Stimulated activated CD4-positive, alpha-beta T cell treated with anti-CD3 and anti-CD28 coated beads, Interleukin-15, amount 100 ng/mL, for 48 hours (primary cell): ENCODE data around the gene DPYSL4.
"Not testable (repeated sequence)": the region's sequence is repeated elsewhere in the genome, so short reads cannot be mapped to it uniquely, and the experiment has no call there.

ENCODE experiments used
- DNase-seq, 2 donors: peaks; one replicate each; pipeline ENCODE4 v3.0.0-alpha.2; 2020; ENCODE audit warnings: low read depth in 2 of 2

The DPYSL4 gene

GRCh38 chr10:132149917-132150316 lies 36.8 kb upstream of the DPYSL4 start:
- no peak for DNase-seq

DNA sequence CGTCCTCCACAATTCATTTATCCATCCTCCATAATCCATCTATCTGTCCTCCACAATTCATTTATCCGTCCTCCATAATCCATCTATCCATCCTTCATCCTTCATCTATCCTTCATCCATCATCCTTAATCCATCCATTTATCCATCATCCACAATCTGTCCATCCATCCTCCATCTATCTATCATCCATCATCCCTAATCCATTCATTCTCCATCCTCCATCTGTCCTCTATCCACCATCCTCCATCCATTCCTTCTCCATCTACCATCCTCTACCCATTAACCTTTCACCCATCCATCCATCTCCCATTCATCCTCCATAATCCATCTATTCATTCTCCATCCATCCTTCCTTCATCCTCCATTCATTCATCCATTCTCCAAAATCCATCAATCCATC lies 36.0 kb upstream of the DPYSL4 start:
- no peak for DNase-seq

- no peak for DNase-seq
These were observed 35.3 kb upstream of the DPYSL4 start for GRCh38 chr10:132151286-132151950.

DNA sequence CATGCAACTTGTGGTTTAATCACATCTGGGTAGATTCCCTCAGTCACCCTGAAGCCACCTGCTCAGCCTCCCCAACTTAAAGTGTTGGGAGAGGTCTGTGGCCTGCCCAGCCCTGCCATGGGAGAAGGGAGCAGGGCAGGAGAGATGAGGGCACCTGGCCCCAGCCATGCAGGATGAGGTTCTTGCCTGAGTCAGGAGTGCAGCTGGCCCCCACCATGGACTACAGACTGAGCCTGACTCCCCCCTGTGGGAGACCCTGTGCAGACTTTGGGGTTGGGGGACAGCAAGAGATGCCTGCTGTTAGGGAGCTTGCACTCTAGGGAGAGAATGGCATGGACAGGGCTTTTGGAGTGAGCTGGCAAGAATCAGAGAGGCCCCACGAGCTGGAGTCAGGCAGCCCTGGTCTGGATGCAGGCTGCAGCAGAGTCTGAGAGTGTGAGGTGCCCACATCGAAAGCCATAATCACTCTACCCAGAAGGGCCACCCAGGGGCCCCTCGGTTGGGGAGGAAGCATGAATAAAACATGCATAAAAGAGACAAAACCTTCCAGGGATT lies 34.7 kb upstream of the DPYSL4 start:
- no peak for DNase-seq

GRCh38 chr10:132152896-132153580 lies 33.7 kb upstream of the DPYSL4 start:
- DNase-seq = no peak

DNA sequence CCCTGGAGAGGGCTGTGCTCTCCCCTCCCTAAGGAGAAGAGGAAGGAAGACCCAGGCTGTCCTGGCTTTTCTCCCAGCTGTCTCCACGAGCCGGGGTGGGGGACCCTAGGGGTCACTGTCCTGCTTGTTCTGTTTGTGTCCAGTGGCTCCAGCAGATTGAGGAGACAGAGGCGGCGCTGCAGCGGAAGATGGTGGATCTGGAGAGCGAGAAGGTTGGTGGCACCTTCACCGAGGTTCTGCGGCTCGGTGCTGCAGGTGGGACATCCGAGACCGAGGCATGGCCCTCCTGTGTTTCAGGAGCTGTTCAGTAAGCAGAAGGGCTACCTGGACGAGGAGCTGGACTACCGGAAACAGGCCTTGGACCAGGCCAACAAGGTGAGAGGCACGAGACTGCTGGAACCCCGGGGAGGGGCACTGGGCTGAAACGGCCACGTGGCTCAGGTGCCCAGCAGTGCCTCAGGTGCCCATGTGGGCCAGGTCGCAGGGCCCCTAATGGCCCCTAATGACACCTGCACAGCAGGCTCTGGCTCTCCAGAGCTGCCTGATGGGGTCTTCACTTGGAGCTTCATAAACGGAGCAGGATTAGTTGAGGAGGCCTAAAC lies 33.0 kb upstream of the DPYSL4 start:
- no peak for DNase-seq

DNA sequence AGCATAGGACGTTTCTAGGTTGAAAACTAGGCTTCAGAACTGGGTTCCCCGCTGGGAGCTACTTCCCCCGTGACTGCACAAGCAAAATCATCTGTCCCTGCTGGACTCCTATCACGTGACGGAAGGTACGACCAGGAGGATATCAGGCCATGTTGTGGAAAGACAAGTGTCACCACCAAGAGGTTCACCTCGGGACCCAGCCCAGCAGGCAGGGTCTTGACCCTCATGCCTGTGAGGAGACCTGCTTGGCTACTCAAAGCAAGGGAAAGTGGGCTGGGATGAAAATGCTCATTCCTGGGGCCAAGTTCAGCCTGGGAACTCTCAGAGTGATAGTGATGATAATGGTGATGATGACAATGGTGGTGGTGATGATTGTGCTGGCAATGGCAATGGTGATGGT lies 32.3 kb upstream of the DPYSL4 start:
- DNase-seq = no peak

- no peak for DNase-seq
These were observed 31.8 kb upstream of the DPYSL4 start for GRCh38 chr10:132154931-132155330.

- DNase-seq = no peak
These were observed 30.9 kb upstream of the DPYSL4 start for GRCh38 chr10:132155723-132156381.

- DNase-seq = no peak
These were observed 30.4 kb upstream of the DPYSL4 start for GRCh38 chr10:132156382-132156781.

- no peak for DNase-seq
These were observed 29.6 kb upstream of the DPYSL4 start for GRCh38 chr10:132157101-132157500.

DNA sequence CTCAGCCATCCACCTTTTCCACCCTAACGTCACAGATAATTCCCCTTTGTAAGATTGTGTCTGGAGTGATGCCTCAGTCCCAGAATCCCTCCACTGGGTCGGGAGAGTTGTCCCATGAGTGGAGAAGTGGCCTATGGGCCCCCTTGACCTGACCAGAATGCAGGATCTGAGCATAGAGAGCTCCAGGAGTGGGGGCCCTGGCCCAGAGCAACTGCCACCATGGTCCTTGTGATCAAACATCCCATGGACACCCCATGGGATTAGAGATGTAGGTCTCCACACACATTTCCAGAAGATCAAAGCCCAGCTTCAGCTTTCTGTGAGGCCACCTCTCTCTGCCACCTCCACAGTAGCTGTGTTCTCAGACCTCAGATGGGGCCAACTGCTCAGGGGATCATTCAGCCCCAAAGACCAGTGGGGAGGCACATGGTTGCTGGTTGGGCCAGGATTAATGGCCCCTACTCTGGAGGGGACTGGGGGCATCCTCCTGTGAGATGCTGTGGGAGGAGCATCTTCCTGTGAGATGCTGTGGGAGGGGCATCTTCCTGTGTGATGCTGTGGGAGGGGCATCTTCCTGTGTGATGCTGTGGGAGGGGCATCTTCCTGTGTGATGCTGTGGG lies 28.5 kb upstream of the DPYSL4 start:
- no peak for DNase-seq

DNA sequence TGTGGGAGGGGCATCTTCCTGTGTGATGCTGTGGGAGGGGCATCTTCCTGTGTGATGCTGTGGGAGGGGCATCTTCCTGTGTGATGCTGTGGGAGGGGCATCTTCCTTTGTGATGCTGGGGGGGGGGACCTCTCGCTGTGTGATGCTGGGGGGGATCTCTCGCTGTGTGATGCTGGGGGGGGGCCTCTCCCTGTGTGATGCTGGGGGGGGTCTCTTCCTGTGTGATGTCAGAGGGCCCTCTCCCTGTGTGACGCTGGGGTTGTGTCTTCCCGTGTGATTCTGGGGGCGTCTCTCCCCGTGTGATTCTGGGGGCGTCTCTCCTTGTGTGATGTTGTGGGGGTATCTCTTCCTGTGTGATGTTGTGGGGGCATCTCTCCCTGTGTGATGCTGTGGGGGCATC lies 27.9 kb upstream of the DPYSL4 start:
- DNase-seq = no peak

DNA sequence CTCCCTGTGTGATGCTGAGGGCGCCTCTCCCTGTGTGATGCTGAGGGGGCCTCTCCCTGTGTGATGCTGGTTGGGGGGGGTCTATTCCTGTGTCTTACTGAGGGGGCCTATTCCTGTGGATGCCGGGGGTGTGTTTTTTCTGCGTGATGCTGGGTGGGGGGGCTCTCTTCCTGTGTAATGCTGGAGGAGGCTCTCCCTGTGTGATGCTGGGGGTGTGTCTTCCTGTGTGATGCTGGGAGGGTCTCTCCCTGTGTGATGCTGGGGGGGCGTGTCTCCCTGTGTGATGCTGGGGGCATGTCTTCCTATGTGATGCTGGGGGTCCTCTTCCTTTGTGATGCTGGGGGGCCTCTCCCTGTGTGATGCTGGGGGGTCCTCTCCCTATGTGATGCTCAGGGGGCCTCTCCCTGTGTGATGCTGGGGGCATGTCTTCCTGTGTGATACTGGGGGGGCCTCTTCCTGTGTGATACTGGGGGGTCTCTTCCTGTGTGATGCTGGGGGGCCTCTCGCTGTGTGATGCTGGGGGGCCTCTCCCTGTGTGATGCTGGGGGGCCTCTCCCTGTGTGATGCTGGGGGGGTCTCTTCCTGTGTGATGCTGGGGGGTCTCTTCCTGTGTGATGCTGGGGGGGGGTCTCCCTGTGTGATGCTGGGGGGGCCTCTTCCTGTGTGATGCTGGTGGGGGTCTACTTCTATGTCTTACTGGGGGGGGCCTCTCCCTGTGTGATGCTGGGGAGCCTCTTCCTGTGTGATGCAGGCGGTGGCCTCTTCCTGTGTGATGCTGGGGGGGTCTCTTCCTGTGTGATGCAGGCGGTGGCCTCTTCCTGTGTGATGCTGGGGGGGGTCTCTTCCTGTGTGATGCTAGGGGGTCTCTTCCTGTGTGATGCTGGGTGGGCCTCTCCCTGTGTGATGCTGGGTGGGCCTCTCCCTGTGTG lies 27.2 kb upstream of the DPYSL4 start:
- peak in 1 of 2 donors; percentile 21 for DNase-seq

DNA sequence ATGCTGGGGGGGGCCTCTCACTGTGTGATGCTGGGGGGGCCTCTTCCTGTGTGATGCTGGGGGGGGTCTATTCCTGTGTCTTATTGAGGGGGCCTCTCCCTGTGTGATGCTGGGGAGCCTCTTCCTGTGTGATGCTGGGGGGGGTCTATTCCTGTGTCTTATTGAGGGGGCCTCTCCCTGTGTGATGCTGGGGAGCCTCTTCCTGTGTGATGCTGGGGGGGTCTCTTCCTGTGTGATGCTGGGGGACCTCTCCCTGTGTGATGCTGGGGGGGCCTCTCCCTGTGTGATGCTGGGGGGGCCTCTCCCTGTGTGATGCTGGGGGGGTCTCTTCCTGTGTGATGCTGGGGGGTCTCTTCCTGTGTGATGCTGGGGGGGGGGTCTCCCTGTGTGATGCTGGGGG lies 26.5 kb upstream of the DPYSL4 start:
- not testable (repeated sequence) for DNase-seq

- DNase-seq = not testable (repeated sequence)
These were observed 25.7 kb upstream of the DPYSL4 start for GRCh38 chr10:132160834-132161622.

GRCh38 chr10:132162021-132162531 lies 24.7 kb upstream of the DPYSL4 start:
- peak in 1 of 2 donors; percentile 19 for DNase-seq

- DNase-seq = no peak
These were observed 24.0 kb upstream of the DPYSL4 start for GRCh38 chr10:132162590-132163277.

DNA sequence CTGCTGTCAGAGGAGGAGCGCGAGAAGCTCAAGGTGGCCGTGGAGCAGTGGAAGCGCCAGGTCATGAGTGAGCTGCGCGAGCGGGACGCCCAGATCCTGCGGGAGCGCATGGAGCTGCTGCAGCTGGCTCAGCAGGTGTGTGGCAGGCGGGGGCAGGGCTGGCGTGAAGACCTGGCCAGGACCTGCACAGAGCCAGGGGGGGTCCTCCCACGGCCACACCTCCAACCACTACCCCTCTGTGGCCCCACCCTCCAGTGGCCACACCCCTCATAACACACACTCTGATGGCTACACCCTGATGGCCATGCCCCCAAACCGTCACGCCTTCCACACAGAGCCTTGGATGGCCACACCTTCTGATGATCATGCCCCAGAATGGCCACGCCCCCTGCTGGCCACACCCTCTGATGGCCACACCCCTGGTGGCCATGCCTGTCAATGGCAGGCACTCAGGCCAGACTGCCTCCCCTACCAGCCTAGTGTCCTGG lies 23.4 kb upstream of the DPYSL4 start:
- DNase-seq = peak; percentile 53 to 61
